Measurements from ENCODE around the gene CCL14. TPM values are rescaled to one million over a fixed set of nuclear protein-coding genes. Genes with fewer than 3 reads are reported as not detected.
A peak's percentile ranks its signal among the peaks of the same experiment; 100 is the strongest.

CCL14 gene
- total and polyA plus RNA-seq, 2 of the 13 experiments (the other 11 are each of a cell fraction or from before 2014, with no cell fraction given): 1.1 to 1.7 TPM

DNA sequence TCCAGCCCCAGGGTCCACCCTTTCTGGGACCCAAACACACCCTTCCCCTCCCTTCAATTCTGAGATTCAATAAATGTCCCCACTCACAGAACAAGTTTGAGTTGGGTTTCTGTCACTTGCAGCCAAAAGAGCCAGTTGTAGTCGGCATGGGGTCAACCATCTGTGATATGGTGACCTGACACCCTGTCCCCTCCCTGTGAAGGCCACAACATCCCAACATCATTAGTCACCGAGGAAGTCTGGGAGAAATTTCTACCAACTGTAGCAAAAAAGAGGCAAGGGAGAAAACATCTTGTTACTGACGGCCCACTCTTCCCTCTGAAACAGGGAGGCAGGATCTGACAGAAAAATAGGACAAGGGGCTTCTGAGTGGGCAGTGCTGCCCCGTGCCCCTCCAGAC, 42.4 kb downstream of the CCL14 start (continued):
- TF ChIP-seq HMGA1 (CRISPR knock-in tag; conservative IDR thresholded peaks at IDR 0.05): no peak
- TF ChIP-seq, protein P1, sequence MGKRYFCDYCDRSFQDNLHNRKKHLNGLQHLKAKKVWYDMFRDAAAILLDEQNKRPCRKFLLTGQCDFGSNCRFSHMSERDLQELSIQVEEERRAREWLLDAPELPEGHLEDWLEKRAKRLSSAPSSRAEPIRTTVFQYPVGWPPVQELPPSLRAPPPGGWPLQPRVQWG (CRISPR knock-in tag; IDR thresholded peaks at IDR 0.05; ENCODE audit: borderline replicate concordance, low read depth): no peak
- TF ChIP-seq, protein P2, sequence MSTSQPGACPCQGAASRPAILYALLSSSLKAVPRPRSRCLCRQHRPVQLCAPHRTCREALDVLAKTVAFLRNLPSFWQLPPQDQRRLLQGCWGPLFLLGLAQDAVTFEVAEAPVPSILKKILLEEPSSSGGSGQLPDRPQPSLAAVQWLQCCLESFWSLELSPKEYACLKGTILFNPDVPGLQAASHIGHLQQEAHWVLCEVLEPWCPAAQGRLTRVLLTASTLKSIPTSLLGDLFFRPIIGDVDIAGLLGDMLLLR (CRISPR knock-in tag; IDR thresholded peaks at IDR 0.05): no peak
- TF ChIP-seq, protein P3, sequence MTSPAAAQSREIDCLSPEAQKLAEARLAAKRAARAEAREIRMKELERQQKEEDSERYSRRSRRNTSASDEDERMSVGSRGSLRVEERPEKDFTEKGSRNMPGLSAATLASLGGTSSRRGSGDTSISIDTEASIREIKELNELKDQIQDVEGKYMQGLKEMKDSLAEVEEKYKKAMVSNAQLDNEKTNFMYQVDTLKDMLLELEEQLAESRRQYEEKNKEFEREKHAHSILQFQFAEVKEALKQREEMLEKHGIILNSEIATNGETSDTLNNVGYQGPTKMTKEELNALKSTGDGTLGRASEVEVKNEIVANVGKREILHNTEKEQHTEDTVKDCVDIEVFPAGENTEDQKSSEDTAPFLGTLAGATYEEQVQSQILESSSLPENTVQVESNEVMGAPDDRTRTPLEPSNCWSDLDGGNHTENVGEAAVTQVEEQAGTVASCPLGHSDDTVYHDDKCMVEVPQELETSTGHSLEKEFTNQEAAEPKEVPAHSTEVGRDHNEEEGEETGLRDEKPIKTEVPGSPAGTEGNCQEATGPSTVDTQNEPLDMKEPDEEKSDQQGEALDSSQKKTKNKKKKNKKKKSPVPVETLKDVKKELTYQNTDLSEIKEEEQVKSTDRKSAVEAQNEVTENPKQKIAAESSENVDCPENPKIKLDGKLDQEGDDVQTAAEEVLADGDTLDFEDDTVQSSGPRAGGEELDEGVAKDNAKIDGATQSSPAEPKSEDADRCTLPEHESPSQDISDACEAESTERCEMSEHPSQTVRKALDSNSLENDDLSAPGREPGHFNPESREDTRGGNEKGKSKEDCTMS (CRISPR knock-in tag; conservative IDR thresholded peaks at IDR 0.05): no peak
- no peak for TF ChIP-seq NRL (CRISPR knock-in tag; IDR thresholded peaks at IDR 0.05; ENCODE audit: borderline replicate concordance)
- no peak for TF ChIP-seq ZC3H13 (CRISPR knock-in tag; IDR thresholded peaks at IDR 0.05)
- TF ChIP-seq PITX1 (CRISPR knock-in tag; IDR thresholded peaks at IDR 0.05): no peak
- no peak for TF ChIP-seq HNF4G (IDR thresholded peaks at IDR 0.05; ENCODE audit: borderline replicate concordance, low read depth, low read length)
- TF ChIP-seq HNF4G (CRISPR knock-in tag; IDR thresholded peaks at IDR 0.05; ENCODE audit: borderline replicate concordance, low read depth): no peak
- TF ChIP-seq NFKBIZ (CRISPR knock-in tag; IDR thresholded peaks at IDR 0.05): no peak
- no peak for TF ChIP-seq ZNF7 (CRISPR knock-in tag; IDR thresholded peaks at IDR 0.05)

GRCh38 chr17:35943537-35943936, 43.0 kb downstream of the CCL14 start, which contains the start of gene LYZL6:
TSS of gene LYZL6 (minus strand) at chr17:35943713. CDS start at chr17:35939356, 4,357 bp downstream.
- TF ChIP-seq ZNF878 (CRISPR knock-in tag; IDR thresholded peaks at IDR 0.05) (no peak), SIN3B (IDR thresholded peaks at IDR 0.05; ENCODE audit: low read length) (no peak), ATF7 (IDR thresholded peaks at IDR 0.05) (peak; percentile 95), ATF7 (CRISPR knock-in tag; IDR thresholded peaks at IDR 0.05) (no peak), KDM3A (CRISPR knock-in tag; IDR thresholded peaks at IDR 0.05; ENCODE audit: low read depth) (no peak), MXD4 (CRISPR knock-in tag; IDR thresholded peaks at IDR 0.05) (no peak), CREB1 (IDR thresholded peaks at IDR 0.05) (peak; percentile 97), CREB1 (CRISPR knock-in tag; IDR thresholded peaks at IDR 0.05) (no peak)
- BruUV-seq (replicated peaks): no TSS peak
- FAIRE-seq: no peak
- ATAC-seq: no peak
- DNase-seq (ENCODE audit: low spot score): no peak
- no peak within 1 kb of the TSS for H3K4me3 ChIP-seq (replicated peaks in 1 of 3; ENCODE audit: insufficient read depth in 1 of 3, low read depth in 2 of 3, low read length in 3 of 3)
- no peak within 1 kb of the TSS for H2AFZ ChIP-seq (ENCODE audit: low read length)
- H3K36me3 ChIP-seq (replicated peaks in 1 of 2; ENCODE audit: control insufficient read depth in 1 of 2, insufficient read depth in 2 of 2, low read length in 2 of 2): no peaks in the 10 kb centered on the region
- no peak within 1 kb of the TSS for H3K27ac ChIP-seq (ENCODE audit: extremely low read length, insufficient read depth, low read length)
- no peak within 1 kb of the TSS for H3K4me2 ChIP-seq (ENCODE audit: low read depth, low read length)
- H3K79me2 ChIP-seq (ENCODE audit: insufficient read depth, low read length): no peaks in the 10 kb centered on the region
- ChIA-PET CTCF (ENCODE audit: low intra/inter-chr PET ratio, low total read pairs) (no interaction called here), POLR2A (no interaction called here)
- 0 out of 2 replicates have a peak, but pooled peaks cover 5% of the 10 kb centered on the region for H3K4me1 ChIP-seq (ENCODE audit: insufficient read depth, low read length)
- H3K9me3 ChIP-seq (ENCODE audit: low read length): no peaks in the 10 kb centered on the region
- peaks cover 0 to 6% of the 10 kb centered on the region in 2 experiments; a peak in 1 of 5 replicates for H3K27me3 ChIP-seq (ENCODE audit: control insufficient read depth in 1 of 2, insufficient read depth in 2 of 2, low read length in 2 of 2)
- H4K20me1 ChIP-seq (ENCODE audit: insufficient read depth, low read length): no peaks in the 10 kb centered on the region
- no peak within 1 kb of the TSS for H3K9ac ChIP-seq (ENCODE audit: insufficient read depth, low read depth, low read length)
- WGBS (ENCODE audit: low lambda C conversion rate): 8% methylated on average over 2 of the region's 2 CpGs
- in situ Hi-C loops (cut with HindIII; ENCODE audit: extremely low pct_ligation_motif_present, low pct_unique_long_range_greater_than_20kb) (no loop called here), intact Hi-C loops (cut with micrococcal nuclease; ENCODE audit: unreplicated experiment) (no loop called here)
